Suprapubic skin (tissue), 4 donors: ENCODE measurements around the gene GPATCH3.

Source experiments
- CTCF ChIP-seq, 2 donors: fragments of 200-600 bp in 1 of 2; fragments of 450-650 bp in 1 of 2; sonication (generic) in 1 of 2; IDR thresholded peaks; one replicate each; pipeline ENCODE4 v1.5.1; 2016 to 2019; ENCODE audit warnings: antibody characterized with exemption in 2 of 2, mild to moderate bottlenecking in 1 of 2, moderate library complexity in 1 of 2
- POLR2A ChIP-seq, 2 donors: fragments of 450-650 bp; IDR thresholded peaks; one replicate each; pipeline ENCODE4 v1.6.1; 2017; ENCODE audit warnings: antibody characterized with exemption in 2 of 2, mild to moderate bottlenecking in 2 of 2, moderate library complexity in 2 of 2
- POLR2AphosphoS5 ChIP-seq, 3 donors: sonication (generic); formaldehyde crosslinking; IDR thresholded peaks; one replicate each; pipeline ENCODE4 v1.6.1; 2017; ENCODE audit warnings: antibody characterized with exemption in 3 of 3

DNA sequence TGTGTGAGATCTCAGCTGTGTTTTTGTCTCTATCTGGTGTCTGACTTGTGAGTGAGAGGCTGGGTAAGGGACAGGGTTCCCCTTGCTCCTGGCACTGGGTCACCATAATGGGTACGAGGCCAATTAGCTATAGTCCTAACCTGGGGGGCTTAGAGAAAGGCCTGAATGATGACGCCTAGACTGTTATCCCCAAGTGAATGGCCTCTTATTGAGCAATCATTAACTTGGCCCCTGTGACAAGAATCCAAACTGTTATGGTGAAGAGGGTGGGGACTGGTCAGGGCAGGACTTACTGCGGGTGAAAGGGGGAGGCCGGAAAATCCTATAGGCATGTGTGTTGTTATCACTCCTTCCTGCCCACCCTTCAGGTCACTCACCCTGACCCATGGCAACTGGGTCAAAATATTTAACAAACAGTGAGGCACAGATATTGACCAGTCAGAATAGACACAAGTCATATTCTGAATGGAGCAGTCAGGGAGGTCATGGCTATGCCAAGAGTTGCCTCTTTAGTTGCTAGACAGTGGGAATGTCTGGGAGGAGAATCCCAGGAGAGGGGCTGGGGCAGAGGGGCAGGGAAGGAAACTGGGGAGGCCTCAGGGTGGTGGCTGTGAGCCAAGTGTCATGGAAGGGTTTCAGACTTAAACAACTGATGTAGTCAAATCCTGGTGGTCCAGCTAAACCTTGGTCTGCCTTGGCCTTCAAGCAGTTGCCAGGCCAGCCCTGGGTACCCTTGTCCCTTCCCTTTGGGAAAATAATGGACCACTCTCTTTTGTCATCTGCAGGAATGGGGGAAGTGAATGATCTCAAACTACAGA, 10.3 kb upstream of the GPATCH3 start:
- TF ChIP-seq POLR2A (IDR thresholded peaks at IDR 0.05), result no peak
- TF ChIP-seq CTCF (IDR thresholded peaks at IDR 0.05), result no peak
- TF ChIP-seq POLR2AphosphoS5 (IDR thresholded peaks at IDR 0.05), result no peak
